HG03558 (cell line): Measurements from ENCODE around the gene KCNMA1.
"Not testable (repeated sequence)": the region's sequence is repeated elsewhere in the genome, so short reads cannot be mapped to it uniquely, and the experiment has no call there.

Experiments used
- ATAC-seq: cut with Tn5 transposase; IDR thresholded peaks from one replicate; pipeline ENCODE4 v1.9.1; 2021; ENCODE audit warnings: moderate number of reproducible peaks; ENCODE audit not compliant: unreplicated experiment; ENCODE audit errors: extremely low read depth

The KCNMA1 gene

DNA sequence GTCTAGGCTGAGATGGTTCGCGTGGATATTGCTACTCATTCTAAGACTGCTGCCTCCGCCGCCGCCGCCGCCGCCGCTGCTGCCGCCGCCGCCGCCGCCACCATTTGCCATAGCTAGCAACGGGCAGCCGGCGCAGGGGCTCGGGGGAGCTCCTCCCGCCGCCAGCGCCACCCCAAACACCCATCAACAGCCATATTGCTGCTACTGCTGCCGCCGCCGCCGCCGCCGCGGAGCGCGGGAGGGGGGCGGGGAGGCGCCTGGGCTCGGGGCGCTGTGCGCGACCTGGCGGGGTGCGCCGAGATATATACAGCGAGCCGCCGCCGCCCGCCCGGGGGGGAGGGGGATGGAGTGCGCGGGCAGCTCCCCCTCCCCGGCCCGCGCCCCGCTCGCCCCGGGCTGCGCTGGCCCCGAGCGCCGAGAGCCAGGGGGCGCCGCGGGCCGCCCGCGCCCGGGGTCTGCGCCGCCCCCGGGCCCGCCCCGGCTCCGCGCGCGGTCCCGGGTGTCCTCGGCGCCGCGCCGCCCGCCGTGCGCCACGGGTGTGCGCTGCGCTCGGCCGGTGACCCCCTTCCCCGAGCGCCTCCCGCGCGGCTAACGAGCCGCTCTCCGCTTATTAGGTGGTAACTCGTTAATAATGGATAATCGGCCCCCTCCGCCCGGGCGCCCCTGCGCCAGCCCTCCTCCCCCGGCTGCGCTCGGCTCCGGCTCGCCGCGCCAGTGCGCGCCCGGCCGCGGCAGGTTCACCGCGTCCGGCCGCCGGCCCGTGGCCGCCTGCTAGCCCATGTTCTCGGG, at the start of gene KCNMA1:
KCNMA1 (minus strand) TSS at position 277 of the 789 bp plus-strand sequence.
- ATAC-seq, result no peak

DNA sequence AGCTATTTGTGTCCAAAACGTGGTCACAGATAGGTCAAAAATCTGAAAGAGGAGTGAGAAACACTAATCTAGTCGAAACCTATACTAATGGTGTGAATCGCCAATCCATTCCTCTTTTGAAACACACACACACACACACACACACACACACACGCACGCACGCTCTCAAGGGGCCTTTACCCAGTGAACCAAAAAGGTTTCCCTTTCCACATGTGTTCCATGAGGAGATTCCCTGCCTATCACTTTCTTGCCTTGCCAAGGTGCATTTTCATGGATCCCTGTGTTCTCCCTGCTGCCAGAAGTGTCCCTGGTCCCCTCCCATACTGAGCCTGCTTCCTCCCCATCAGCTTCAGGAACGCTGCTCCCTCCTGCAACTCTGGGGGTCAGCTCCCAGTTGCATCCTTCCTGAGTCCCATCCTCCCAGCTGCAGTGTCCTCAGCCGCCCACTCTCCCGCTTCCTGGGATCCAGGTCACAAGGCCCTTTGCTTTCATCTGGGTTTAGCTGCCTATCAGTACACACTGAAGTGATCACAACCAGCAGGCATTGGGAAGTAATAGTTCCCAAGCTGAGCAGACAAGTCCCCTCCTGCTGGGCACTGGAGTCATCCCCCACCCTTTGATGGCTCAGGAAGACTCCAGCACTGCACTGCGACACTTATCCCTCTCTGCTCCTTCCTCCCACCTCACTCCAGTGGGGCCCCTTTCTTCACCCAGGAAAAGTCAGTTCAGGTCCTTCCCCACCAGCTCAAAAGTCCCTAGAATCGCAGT, 49.2 kb upstream of the KCNMA1 start:
- no peak for ATAC-seq

DNA sequence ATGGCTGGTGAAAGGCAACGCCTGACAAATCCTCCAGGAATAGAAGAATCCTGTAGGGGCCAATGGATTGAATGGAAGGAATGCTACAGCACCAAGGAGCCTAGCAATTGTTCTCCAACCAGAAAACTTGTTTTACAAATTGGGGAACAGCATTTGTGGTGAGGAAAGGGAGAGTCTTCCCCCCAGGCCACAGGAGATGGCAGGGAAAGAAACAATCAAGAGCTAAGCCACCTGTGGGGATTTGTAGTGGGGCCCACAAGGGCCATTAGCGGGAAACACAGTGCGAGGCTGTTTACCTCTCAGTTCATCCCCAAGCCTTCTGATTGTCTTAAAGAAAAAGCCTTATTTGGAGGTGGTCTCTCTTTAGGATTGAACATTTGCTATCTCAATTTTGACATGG, 48.5 kb upstream of the KCNMA1 start:
- no peak for ATAC-seq

DNA sequence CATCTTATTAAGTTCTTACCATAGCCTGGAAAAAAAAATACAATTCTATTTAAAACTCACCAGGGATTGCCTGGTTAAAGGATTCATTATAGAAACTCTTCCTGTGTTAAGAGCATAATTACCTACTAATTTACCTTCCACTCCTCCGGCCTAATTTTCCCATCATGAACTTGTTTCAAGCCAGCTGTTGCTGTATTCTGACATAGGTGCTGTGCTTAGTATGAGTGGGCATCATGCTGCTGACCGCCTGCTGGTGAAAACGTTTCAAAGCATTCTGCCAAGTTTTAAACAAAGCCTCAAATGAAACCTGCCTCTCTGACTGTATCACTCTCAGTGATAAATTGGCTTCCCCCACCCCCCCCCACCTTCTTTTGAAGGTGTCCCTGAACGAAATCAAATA, 47.8 kb upstream of the KCNMA1 start:
- no peak for ATAC-seq

GRCh38 chr10:77683088-77683432, 45.5 kb upstream of the KCNMA1 start:
- not testable (repeated sequence) for ATAC-seq

DNA sequence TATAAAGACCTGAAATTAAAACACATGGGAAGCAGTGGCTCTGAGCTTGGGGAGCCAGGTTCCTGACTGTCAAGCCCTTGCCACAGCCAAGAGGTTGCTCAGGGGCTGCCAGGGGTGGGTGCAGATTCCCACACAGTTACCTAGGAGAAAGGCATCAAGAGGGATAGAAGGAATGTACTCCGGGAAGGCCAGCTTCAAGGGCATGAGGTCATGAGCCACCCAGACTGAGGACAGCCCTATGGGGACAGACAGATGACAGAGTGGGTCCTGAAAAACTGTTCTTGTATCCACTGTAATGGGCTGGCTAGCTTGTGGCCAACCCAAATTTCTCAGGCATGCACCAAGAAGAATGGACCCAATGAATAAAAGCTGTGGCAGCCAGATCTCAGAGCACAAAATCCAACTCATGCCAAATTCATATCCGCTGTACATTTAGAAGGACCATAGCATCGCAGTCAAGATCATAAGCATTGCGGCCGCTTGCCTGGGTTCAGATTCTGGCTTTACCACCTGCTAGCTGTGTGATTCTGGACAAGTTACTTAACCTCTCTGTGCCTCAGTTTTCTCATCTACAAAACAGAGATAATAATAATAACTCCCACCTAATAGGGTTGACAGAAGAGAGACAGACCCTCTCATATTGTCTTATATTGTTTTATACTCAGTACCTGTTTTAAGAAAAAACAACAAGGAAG, 44.9 kb upstream of the KCNMA1 start:
- no peak for ATAC-seq

GRCh38 chr10:77681839-77682238, 44.2 kb upstream of the KCNMA1 start:
- no peak for ATAC-seq

DNA sequence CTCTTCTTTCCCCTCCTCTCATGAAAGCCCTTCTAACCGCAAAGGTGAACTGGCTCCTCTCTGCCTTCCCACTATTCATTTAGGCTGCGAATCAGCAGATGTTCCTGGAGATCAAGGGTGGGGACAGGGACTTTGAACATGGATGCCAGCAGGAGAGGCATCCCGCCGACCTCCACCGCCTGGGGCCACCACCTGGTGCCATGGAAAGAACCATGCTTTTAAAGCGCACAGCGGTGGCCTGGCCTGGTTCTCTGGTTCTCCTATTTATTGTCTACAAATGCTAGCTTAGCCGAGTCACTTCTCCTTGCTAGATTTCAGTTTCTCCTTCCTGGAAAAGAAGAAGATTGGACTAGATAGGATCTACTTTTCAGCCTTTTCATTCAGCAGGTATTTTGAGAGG, 43.2 kb upstream of the KCNMA1 start:
- ATAC-seq, result no peak

GRCh38 chr10:77680065-77680464, 42.5 kb upstream of the KCNMA1 start:
- ATAC-seq, result no peak

GRCh38 chr10:77679217-77679616, 41.6 kb upstream of the KCNMA1 start:
- no peak for ATAC-seq

GRCh38 chr10:77678146-77678545, 40.5 kb upstream of the KCNMA1 start:
- no peak for ATAC-seq

GRCh38 chr10:77675347-77675746, 37.7 kb upstream of the KCNMA1 start:
- ATAC-seq, result no peak

GRCh38 chr10:77673515-77674140, 36.0 kb upstream of the KCNMA1 start:
- no peak for ATAC-seq

- ATAC-seq, result no peak
These were observed 35.5 kb upstream of the KCNMA1 start for GRCh38 chr10:77673101-77673500.

GRCh38 chr10:77671594-77672252, 34.1 kb upstream of the KCNMA1 start:
- ATAC-seq, result no peak

DNA sequence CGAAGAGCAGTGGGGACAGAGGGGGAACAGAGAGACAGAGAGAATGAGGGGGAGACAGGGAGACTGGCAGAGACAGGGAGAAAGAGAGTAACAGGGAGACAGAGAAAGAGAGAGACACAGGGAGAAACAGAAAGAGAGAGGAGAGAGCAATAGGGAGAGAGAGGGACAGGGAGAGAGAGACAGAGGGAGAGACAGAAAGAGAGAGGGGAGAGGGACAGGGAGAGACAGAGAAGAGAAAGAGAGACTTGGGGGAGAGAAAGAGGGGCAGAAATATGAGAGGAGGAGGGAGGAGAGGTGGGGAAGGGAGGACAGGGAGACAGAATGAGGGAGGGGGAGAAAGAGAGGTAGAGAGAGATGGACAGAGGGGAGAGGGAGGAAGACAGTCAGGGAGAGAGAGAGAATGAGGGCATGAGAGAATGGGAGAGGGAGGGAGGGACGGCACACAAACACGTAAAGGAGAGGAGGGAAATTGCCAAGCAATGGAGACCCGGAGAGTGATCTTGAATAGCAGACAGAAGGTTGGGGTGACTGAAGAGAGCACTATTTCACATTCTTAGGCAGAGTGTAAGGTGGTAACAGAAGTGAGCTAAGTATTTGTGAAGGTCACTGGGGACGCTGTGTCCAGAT, 33.3 kb upstream of the KCNMA1 start:
- ATAC-seq, result no peak

DNA sequence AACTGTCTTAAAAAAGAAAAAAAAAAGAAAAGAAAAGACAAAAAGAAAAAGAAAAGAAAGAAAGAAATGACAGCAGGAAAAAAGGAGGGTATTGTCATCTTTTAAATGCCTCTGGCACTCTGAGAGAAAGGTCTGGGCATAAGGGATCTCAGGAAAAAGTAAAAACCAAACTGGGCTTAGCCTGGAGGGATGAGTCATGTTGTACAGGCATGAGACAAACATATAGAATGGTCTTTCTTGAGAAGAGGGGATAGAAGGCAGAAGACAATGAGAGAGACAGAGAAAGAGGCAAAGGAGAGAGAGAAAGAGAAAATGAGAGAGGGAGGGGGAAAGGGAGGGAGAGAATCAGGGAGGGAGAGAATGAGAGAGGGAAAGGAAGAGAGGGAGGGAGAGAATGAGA, 32.3 kb upstream of the KCNMA1 start:
- ATAC-seq, result no peak

DNA sequence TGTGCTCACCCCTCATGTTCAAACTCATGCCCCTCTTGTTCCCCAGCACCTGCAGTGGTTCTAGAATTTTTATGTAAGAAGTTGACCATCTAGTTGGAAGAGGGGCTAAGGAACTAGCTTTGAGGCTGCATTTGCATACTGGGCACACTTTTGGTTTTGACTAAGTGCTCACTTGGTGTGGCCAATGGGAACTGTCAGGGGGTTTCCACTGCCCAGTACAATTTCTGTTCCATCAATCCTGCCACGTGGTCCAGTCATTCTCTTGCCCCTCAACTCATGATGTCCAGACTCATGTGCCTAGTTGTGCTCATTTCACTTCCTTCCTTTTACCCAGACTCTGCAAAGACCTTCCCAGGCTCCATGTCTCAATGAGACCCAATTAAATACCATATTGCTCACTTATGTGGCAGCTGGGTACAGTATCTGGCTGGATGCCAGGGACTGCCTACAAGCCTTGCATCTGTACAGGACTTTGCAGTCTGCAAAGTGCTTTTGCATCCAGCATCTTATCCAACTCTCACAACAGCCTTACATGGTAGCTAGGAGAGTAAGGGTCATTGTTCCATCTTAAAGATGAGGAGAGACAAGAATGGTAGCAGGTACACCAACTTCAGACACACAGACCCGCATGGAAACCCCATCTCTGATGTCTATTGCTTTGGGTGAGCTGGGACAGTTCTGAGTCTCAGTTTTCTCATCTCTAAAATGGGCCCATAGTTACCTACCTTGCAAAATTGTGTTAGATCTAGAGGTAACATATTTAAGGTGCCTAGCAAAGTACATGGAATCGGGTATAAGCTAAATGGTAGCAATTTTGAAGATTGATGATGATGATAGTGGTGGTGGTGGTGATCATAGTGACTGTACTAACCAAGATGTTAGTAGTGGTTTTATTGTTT, 30.1 kb upstream of the KCNMA1 start:
- no peak for ATAC-seq

- no peak for ATAC-seq
These were observed 29.2 kb upstream of the KCNMA1 start for GRCh38 chr10:77666821-77667220.
